ENCODE results near the gene ATP1A4. TPM values are rescaled to one million over a fixed set of nuclear protein-coding genes. Genes with fewer than 3 reads are reported as not detected.

The ATP1A4 gene
- total RNA-seq, 1 donor from 2014 or later: 0.38 TPM

DNA sequence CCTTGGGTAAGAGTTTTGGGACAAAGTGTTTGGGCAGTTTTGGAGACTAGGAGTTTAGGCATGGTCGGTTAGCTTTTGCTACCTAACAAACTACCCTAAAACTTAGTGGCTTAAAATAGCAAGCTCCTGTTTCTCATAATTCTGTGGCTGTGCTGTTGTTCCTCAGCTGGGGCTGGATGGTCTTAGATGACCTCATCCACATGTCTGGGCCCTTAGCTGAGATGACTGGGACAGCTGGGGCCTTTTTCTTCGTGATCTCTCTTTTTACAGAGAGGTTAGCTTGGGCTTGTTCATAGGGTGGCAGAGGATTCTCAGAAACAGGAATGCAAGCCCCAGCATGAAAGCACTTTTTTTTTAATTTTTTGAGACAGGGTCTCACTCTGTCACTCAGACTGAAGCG, 6.6 kb downstream of the ATP1A4 start:
- H3K36me3 Mint-ChIP-seq: no peaks in the 10 kb centered on the region
- no peak overlapping the region for H3K4me3 Mint-ChIP-seq
- no peaks in the 10 kb centered on the region for H3K4me1 Mint-ChIP-seq
- DNase-seq (ENCODE audit: low spot score in 2 of 2, unreplicated experiment in 2 of 2): no peak
- H3K27ac Mint-ChIP-seq: no peak overlapping the region
- no peaks in the 10 kb centered on the region for H3K27me3 Mint-ChIP-seq (ENCODE audit: low read depth)
- H3K9me3 Mint-ChIP-seq: no peaks in the 10 kb centered on the region
- TF ChIP-seq, protein P1, sequence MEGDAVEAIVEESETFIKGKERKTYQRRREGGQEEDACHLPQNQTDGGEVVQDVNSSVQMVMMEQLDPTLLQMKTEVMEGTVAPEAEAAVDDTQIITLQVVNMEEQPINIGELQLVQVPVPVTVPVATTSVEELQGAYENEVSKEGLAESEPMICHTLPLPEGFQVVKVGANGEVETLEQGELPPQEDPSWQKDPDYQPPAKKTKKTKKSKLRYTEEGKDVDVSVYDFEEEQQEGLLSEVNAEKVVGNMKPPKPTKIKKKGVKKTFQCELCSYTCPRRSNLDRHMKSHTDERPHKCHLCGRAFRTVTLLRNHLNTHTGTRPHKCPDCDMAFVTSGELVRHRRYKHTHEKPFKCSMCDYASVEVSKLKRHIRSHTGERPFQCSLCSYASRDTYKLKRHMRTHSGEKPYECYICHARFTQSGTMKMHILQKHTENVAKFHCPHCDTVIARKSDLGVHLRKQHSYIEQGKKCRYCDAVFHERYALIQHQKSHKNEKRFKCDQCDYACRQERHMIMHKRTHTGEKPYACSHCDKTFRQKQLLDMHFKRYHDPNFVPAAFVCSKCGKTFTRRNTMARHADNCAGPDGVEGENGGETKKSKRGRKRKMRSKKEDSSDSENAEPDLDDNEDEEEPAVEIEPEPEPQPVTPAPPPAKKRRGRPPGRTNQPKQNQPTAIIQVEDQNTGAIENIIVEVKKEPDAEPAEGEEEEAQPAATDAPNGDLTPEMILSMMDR (IDR thresholded peaks at IDR 0.05; ENCODE audit: unreplicated experiment): no peak

DNA sequence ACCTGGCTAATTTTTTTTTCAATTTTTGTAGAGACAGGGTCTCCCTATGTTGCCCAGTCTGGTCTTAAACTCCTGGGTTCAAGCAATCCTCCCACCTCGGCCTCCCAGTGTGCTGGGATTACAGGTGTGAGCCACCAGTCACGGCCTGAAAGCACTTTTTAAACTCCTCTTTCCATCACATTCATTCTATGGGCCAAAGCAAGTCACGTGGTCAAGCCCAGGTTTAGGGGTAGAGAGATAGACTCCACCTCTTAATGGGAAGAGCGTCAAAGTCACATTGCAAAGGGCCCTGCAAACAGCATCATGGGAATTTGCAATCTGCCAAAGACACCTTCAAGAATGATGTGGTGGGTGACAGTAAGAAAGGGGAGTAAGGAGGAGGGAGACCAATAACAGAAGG, 7.1 kb downstream of the ATP1A4 start:
- H3K27ac Mint-ChIP-seq: no peak overlapping the region
- no peaks in the 10 kb centered on the region for H3K9me3 Mint-ChIP-seq
- TF ChIP-seq, protein P1 (IDR thresholded peaks at IDR 0.05; ENCODE audit: unreplicated experiment): no peak
- H3K4me3 Mint-ChIP-seq: no peak overlapping the region
- no peaks in the 10 kb centered on the region for H3K36me3 Mint-ChIP-seq
- no peaks in the 10 kb centered on the region for H3K4me1 Mint-ChIP-seq
- no peak for DNase-seq (ENCODE audit: low spot score in 2 of 2, unreplicated experiment in 2 of 2)
- H3K27me3 Mint-ChIP-seq (ENCODE audit: low read depth): no peaks in the 10 kb centered on the region

DNA sequence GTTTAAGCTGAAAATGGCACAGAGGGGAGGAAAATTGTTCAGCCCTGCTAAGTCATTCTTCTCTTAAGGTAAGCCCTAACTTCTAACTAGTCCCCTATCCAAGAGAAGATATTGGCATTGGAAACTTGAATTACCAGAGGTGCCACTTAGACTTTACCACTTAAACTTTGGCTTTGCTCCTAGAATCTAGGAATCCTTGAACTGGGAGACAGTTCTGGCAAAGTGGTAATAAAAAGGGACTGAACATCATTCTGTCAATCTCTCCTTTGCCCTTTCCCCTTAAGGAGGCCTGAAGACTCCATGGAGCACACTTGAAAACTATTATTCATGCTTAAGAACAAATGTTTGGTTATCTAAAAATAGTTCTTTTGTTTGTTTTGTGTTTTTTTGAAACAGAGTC, 8.4 kb downstream of the ATP1A4 start:
- H3K27me3 Mint-ChIP-seq (ENCODE audit: low read depth): no peaks in the 10 kb centered on the region
- no peak overlapping the region for H3K27ac Mint-ChIP-seq
- no peaks in the 10 kb centered on the region for H3K36me3 Mint-ChIP-seq
- no peak for DNase-seq (ENCODE audit: low spot score in 2 of 2, unreplicated experiment in 2 of 2)
- H3K9me3 Mint-ChIP-seq: no peaks in the 10 kb centered on the region
- TF ChIP-seq, protein P1 (IDR thresholded peaks at IDR 0.05; ENCODE audit: unreplicated experiment): no peak
- no peaks in the 10 kb centered on the region for H3K4me1 Mint-ChIP-seq
- no peak overlapping the region for H3K4me3 Mint-ChIP-seq

DNA sequence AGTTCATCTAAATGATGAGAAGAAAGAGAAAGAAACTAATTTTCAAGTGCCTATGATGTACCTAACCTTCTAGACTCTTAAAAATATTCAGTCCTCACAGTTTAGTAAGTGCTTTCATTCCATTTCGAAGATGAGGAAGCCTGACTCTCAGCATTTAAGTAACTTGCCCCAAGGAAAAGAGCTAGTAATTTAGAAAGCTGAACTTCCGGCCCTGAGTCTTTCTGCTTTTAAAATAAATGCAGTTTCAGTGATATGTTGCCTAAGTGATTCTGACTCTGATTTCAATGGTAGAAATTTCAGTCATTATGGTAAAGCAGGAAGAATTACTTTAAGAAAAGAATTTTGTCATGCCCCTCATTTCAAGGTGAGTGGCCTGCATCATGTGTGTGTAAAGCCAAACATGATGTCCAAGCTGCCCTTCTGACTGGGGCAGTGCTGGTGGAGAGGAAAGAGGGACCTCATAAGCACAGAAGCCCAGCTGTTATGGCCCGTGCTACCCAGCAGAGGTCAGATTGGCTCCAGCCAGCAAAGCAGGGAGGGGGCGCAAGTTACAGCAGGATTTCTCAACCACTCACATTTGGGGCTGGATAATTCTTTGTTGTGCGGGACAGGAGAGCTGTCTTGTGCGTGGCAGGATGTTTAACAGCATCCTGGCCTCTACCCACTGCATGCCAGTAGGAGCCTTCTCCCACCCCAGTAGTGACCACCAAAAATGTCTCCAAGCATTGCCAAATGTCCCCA, 10.7 kb downstream of the ATP1A4 start:
- Mint-ChIP-seq H3K4me3 (no peak overlapping the region), H3K27ac (no peak overlapping the region), H3K4me1 (no peaks in the 10 kb centered on the region), H3K36me3 (no peaks in the 10 kb centered on the region), H3K27me3 (ENCODE audit: low read depth) (no peaks in the 10 kb centered on the region), H3K9me3 (no peaks in the 10 kb centered on the region)
- no peak for DNase-seq (ENCODE audit: low spot score in 2 of 2, unreplicated experiment in 2 of 2)
- TF ChIP-seq, protein P1 (IDR thresholded peaks at IDR 0.05; ENCODE audit: unreplicated experiment): no peak

DNA sequence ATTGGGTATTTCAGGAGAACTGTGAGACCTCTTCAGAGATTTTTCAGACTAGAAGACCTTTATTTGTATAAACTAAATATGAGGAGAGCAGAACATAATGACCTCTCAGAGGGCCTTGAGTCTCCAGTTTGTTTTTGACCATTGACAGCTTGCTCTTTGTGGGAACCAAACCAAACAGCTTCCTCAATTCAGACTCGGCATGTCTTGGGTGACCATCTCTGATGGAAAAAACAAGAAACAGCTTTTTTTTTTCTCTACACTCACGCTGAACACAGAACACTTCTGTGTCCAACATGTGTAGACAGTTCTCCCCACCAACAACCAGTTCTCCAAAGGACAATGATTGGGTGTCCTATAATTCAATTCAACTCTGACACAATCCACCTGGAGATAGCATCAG, 11.5 kb downstream of the ATP1A4 start:
- no peaks in the 10 kb centered on the region for H3K27me3 Mint-ChIP-seq (ENCODE audit: low read depth)

More for the DNA sequence above, 11.5 kb downstream of the ATP1A4 start:
- H3K4me3 Mint-ChIP-seq: no peak overlapping the region
- H3K4me1 Mint-ChIP-seq: peaks cover 2% of the 10 kb centered on the region
- H3K36me3 Mint-ChIP-seq: no peaks in the 10 kb centered on the region
- DNase-seq (ENCODE audit: low spot score in 2 of 2, unreplicated experiment in 2 of 2): no peak
- no peak overlapping the region for H3K27ac Mint-ChIP-seq
- no peaks in the 10 kb centered on the region for H3K9me3 Mint-ChIP-seq
- TF ChIP-seq, protein P1 (IDR thresholded peaks at IDR 0.05; ENCODE audit: unreplicated experiment): no peak

Measured in mesothelial cell of epicardium (in vitro differentiated cells).